GM06990 (cell line): Measurements from ENCODE around the gene ZNF407.

Experiments used
- DNase-seq: peaks from one replicate; pipeline ENCODE4 v3.0.0-alpha.2; 2011; ENCODE audit not compliant: insufficient read length; ENCODE audit errors: extremely low read depth
- H3K27me3 ChIP-seq: replicated peaks from 2 replicates; pipeline ENCODE4 v1.6.0; 2011; ENCODE audit warnings: low read length; ENCODE audit not compliant: control insufficient read depth, insufficient read depth
- H3K36me3 ChIP-seq: 2 replicates; pipeline ENCODE4 v1.5.1; 2011; ENCODE audit warnings: low read length; ENCODE audit not compliant: control insufficient read depth, insufficient read depth
- H3K4me3 ChIP-seq: replicated peaks from 2 replicates; pipeline ENCODE4 v1.5.1; 2011; ENCODE audit warnings: low read depth, mild to moderate bottlenecking, control low read depth, low read length
- TF ChIP-seq, protein P1 (sequence below): IDR thresholded peaks from 2 replicates; pipeline ENCODE4 v1.5.1; 2011; ENCODE audit warnings: low read length, control low read depth, mild to moderate bottlenecking, inconsistent platforms; ENCODE audit not compliant: insufficient read depth, poor library complexity, severe bottlenecking

ZNF407 gene

DNA sequence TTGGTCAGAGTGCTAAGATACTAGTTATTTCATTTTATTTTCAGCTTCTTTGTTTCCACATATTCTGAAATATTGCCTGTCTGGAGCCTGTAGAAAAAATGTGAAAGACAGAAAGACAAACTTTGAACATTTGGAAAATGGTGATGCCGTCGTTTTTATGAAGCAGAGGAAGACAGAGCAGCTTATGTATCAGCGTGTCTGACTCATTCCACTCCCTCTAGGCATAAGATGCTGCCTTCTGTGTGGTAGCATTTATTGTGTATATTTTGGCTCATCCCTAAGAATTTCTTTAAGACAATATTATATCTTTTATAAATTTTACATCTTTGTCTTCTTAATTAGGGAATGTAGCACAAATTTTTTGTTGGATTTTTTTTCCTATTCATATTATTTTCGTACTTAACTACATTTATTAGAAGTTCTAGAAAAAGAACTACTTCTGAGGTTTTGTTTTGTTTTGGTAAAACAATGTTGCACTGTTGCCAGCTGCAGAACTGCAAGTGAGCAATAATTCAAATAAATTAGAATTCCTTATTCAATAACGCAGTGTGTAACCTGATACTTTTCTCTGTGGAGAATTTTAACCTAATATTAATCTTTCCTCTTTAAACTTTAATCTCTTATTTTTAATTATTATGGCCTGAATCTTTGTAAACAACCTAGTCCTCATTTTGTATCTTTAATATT is 300.4 kb downstream of the ZNF407 start:
- DNase-seq: no peak
- Histone ChIP-seq H3K4me3 (no peak overlapping the region), H3K36me3 (no peaks in the 10 kb centered on the region; the same call in 1 of the 2 replicates), H3K27me3 (no peaks in the 10 kb centered on the region)
- TF ChIP-seq, protein P1, sequence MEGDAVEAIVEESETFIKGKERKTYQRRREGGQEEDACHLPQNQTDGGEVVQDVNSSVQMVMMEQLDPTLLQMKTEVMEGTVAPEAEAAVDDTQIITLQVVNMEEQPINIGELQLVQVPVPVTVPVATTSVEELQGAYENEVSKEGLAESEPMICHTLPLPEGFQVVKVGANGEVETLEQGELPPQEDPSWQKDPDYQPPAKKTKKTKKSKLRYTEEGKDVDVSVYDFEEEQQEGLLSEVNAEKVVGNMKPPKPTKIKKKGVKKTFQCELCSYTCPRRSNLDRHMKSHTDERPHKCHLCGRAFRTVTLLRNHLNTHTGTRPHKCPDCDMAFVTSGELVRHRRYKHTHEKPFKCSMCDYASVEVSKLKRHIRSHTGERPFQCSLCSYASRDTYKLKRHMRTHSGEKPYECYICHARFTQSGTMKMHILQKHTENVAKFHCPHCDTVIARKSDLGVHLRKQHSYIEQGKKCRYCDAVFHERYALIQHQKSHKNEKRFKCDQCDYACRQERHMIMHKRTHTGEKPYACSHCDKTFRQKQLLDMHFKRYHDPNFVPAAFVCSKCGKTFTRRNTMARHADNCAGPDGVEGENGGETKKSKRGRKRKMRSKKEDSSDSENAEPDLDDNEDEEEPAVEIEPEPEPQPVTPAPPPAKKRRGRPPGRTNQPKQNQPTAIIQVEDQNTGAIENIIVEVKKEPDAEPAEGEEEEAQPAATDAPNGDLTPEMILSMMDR: no peak

DNA sequence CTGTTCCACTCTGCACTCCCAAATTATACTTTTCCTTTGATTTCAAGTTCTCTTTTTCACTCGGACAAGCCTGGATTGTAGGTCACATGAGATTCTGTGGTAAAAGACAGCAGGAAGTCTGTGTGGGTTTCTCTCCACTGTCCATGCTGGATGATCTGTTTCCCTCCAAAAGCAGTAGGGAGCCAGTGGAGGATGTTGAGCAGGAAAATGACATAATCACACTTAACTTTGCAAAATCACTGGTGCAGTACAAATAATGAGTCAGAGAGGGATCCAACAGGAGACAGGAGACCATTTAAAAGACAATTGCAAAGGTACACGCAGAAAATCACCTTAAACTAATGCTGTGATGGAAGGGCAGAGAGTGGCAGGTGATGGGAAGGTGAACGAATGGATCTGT is 301.3 kb downstream of the ZNF407 start:
- Histone ChIP-seq H3K4me3 (no peak overlapping the region), H3K36me3 (no peaks in the 10 kb centered on the region; the same call in 1 of the 2 replicates), H3K27me3 (no peaks in the 10 kb centered on the region)
- TF ChIP-seq, protein P1: no peak
- DNase-seq: no peak

DNA sequence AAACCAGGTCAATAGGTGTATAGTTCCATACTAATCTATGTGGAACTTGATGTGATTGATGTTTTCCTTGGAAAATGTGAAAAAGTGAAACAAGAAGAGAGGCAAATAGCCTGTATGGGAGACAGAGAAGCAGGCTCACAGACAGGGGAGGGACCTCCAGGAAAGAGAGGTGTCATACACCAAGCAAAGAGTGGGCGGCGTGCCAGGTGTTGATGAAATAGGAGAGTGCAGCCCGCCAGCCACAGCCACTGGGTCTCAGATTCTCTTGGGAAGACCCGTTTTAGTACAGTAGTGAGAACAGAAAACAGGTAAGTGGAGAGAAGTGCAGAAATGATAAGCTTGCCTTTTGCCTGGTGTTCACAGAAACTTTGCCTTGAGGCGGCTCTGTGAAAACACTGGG is 301.9 kb downstream of the ZNF407 start:
- Histone ChIP-seq H3K27me3 (no peaks in the 10 kb centered on the region), H3K4me3 (no peak overlapping the region), H3K36me3 (no peaks in the 10 kb centered on the region; the same call in 1 of the 2 replicates)
- TF ChIP-seq, protein P1: no peak
- DNase-seq: no peak

DNA sequence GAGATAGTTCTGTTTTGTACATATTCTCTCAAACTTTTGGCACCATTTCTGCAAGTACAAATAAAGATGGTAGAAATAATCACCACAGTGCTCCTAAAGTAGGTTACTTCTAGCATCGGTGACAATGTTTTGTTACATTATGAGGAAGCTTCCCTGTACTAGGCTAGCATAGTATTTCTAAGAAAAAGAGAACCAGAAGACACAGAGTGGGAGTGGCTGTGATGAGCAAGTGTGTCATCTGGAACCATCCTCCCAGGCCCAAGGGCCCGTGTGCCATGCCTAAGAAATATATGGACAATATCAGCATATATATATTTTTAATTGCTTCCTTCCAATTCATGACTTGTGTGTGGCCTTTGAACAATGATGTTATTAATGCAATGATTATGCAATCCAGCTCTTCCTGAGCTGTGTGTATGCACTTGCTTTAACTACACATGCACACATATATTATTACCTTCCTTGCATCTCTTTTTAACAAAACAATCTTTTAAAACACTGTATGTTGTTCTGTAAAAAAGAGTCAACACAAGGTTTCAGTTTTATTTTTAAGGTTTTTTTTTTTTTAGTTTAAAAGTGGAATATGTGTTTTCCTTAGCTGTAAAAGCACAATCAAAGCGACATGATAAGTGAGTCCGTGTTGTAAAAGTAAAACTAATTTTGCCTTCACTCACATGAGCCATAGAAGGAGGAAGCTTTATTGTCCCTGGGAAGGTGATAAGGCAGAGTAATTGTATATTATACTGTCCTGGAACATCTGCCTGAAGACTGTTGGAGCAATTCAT is 303.9 kb downstream of the ZNF407 start:
- no peak overlapping the region for H3K4me3 ChIP-seq
- H3K36me3 ChIP-seq: no peaks in the 10 kb centered on the region; the same call in 1 of the 2 replicates
- no peaks in the 10 kb centered on the region for H3K27me3 ChIP-seq
- TF ChIP-seq, protein P1: no peak
- DNase-seq: no peak

DNA sequence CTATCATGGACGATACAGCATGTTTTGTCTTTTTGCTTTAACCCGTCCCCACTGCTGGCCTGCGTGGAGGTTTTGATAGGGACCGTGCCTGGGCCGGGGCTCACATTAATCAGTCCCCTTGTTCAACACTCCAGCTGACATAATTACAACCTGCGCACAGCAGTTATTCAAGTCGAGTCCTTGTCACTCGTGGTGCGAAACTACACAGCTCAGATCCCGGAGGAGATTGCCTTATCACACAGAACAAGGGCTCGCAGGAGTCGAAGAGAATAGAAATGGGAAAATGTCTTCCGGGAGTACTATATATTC is 304.4 kb downstream of the ZNF407 start:
- no peak overlapping the region for H3K4me3 ChIP-seq
- DNase-seq: no peak
- no peaks in the 10 kb centered on the region for H3K27me3 ChIP-seq
- TF ChIP-seq, protein P1: no peak
- no peaks in the 10 kb centered on the region; the same call in 1 of the 2 replicates for H3K36me3 ChIP-seq
